ENCODE data around the gene RASGRF2. TPM values are rescaled to one million over a fixed set of nuclear protein-coding genes. Genes with fewer than 3 reads are reported as not detected.

Gene RASGRF2
- total RNA-seq, 4 donors from 2014 or later = 2.0 to 3.6 (median 2.8) TPM

DNA sequence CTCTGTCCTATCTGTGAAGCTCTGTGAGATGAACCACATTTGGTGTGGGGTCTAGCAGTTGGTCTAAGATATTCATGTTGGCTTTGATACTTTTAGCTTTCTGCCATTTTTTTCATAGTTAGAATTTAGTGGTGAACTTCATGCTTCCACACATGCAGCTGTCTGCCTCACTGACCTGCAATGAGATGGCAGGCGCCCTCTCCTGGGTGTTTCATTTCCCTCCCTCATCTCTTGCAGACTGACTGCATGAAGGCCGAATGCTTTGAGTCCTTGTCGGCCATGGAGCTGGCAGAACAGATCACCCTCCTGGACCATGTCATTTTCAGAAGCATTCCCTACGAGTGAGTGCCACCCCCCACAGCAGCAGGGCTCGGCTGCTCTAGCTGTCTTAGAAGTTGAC lies 246.8 kb downstream of the RASGRF2 start:
- 84% methylated on average over 5 of the region's 5 CpGs; no CpG with 5 or more reads in 1 of the 2 donors for WGBS, 2 donors (ENCODE audit: low coverage in 1 of 2)
- no peak for DNase-seq
- no peaks in the 10 kb centered on the region for H3K9me3 ChIP-seq
- no peaks in the 10 kb centered on the region for H3K27me3 ChIP-seq
- no peaks in the 10 kb centered on the region for H3K4me1 ChIP-seq
- no peaks in the 10 kb centered on the region for H3K36me3 ChIP-seq
- H3K27ac ChIP-seq = no peak overlapping the region
- in situ Hi-C loops (cut with MboI; ENCODE audit: low pct_ligation_motif_present in 1 of 4, low pct_unique_long_range_greater_than_20kb in 1 of 4, low sequenced_read_pairs in 3 of 4) = no loop called here
- no peak for TF ChIP-seq CTCF (IDR thresholded peaks at IDR 0.05)
- no peak for TF ChIP-seq POLR2AphosphoS5 (IDR thresholded peaks at IDR 0.05)
- TF ChIP-seq POLR2A (IDR thresholded peaks at IDR 0.05) = no peak
- no peak for TF ChIP-seq EP300 (IDR thresholded peaks at IDR 0.05; ENCODE audit: low read depth)
- intact Hi-C loops (cut with DNase I; ENCODE audit: low total_unique reads) = no loop called here
- no peak overlapping the region for H3K4me3 ChIP-seq

DNA sequence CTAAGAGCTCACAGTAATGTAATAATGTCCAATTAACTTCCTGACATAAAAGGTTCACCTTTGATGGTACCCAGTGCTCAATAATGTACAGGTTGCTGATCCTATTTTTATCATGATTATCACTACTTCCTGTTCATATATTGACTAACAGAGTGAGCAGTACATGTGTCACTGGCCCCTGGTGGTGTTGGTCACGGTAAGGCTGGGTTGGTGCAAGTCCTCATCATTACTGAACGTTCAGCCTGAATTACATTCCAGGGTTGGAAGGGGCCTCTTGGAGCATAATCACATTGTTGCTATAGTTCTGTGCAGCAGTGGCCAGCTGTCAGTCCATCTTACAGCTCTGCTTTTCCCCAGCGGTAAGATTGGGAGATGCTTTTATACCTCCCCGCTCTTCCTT lies 248.7 kb downstream of the RASGRF2 start:
- TF ChIP-seq POLR2A (IDR thresholded peaks at IDR 0.05) = no peak
- TF ChIP-seq CTCF (IDR thresholded peaks at IDR 0.05) = no peak
- no peak for TF ChIP-seq EP300 (IDR thresholded peaks at IDR 0.05; ENCODE audit: low read depth)
- TF ChIP-seq POLR2AphosphoS5 (IDR thresholded peaks at IDR 0.05) = no peak
- DNase-seq = no peak
- Histone ChIP-seq H3K4me3 (no peak overlapping the region), H3K27ac (no peak overlapping the region), H3K27me3 (no peaks in the 10 kb centered on the region), H3K9me3 (no peaks in the 10 kb centered on the region), H3K36me3 (no peaks in the 10 kb centered on the region), H3K4me1 (no peaks in the 10 kb centered on the region)
- 80 to 88% methylated on average over 3 to 4 of the region's 4 CpGs for WGBS, 2 donors (ENCODE audit: low coverage in 1 of 2)
- intact Hi-C loops (cut with DNase I; ENCODE audit: low total_unique reads) (no loop called here), in situ Hi-C loops (cut with MboI; ENCODE audit: low pct_ligation_motif_present in 1 of 4, low pct_unique_long_range_greater_than_20kb in 1 of 4, low sequenced_read_pairs in 3 of 4) (no loop called here)

GRCh38 chr5:81209386-81209785 lies 249.2 kb downstream of the RASGRF2 start:
- no peak for TF ChIP-seq CTCF (IDR thresholded peaks at IDR 0.05)
- TF ChIP-seq POLR2AphosphoS5 (IDR thresholded peaks at IDR 0.05) = no peak
- no peak for TF ChIP-seq POLR2A (IDR thresholded peaks at IDR 0.05)
- no peak for TF ChIP-seq EP300 (IDR thresholded peaks at IDR 0.05; ENCODE audit: low read depth)
- 90 to 93% methylated on average over 4 to 5 of the region's 5 CpGs for WGBS, 2 donors (ENCODE audit: low coverage in 1 of 2)
- Histone ChIP-seq H3K27ac (no peak overlapping the region), H3K4me1 (no peaks in the 10 kb centered on the region), H3K36me3 (no peaks in the 10 kb centered on the region), H3K4me3 (no peak overlapping the region), H3K27me3 (no peaks in the 10 kb centered on the region), H3K9me3 (no peaks in the 10 kb centered on the region)
- in situ Hi-C loops (cut with MboI; ENCODE audit: low pct_ligation_motif_present in 1 of 4, low pct_unique_long_range_greater_than_20kb in 1 of 4, low sequenced_read_pairs in 3 of 4) = no loop called here
- intact Hi-C loops (cut with DNase I; ENCODE audit: low total_unique reads) = no loop called here
- DNase-seq = no peak

DNA sequence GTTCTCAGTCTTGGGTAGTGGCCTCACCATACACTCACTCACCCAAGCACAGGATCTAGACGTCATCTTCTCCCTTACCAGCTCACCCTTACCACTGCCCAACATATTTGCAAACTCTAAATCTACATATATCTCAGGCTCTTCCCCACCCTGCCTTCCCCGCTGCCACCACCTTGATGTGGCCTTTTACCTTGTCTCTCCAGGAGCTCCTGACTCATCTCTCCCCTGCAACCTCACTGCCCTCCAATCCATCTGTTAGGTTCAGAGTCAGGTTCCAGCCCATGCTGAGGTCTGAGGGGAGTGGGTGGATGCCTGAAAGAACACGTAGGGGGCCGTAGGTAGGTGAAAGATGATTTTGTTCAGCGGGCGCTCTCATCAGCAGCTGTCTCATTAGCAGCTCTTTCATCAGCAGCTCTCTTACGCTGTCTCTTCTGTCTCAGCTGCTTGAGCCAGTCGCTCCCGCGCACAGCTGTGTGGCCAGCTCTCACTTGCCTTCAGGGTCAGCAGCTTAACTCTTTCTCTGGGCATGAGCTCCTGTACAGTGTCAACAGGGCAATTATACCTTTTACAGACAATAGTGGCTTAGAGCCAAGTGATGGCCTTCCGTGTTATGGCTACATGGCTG lies 249.8 kb downstream of the RASGRF2 start:
- WGBS, 2 donors (ENCODE audit: low coverage in 1 of 2) = 83 to 86% methylated on average over 2 to 11 of the region's 11 CpGs
- Histone ChIP-seq H3K4me1 (no peaks in the 10 kb centered on the region), H3K9me3 (no peaks in the 10 kb centered on the region), H3K27me3 (no peaks in the 10 kb centered on the region), H3K36me3 (no peaks in the 10 kb centered on the region), H3K27ac (no peak overlapping the region), H3K4me3 (no peak overlapping the region)
- in situ Hi-C loops (cut with MboI; ENCODE audit: low pct_ligation_motif_present in 1 of 4, low pct_unique_long_range_greater_than_20kb in 1 of 4, low sequenced_read_pairs in 3 of 4) (no loop called here), intact Hi-C loops (cut with DNase I; ENCODE audit: low total_unique reads) (no loop called here)
- TF ChIP-seq CTCF (IDR thresholded peaks at IDR 0.05) = no peak
- no peak for TF ChIP-seq POLR2A (IDR thresholded peaks at IDR 0.05)
- no peak for TF ChIP-seq EP300 (IDR thresholded peaks at IDR 0.05; ENCODE audit: low read depth)
- no peak for TF ChIP-seq POLR2AphosphoS5 (IDR thresholded peaks at IDR 0.05)
- no peak for DNase-seq

All from transverse colon (tissue), 4 donors.